ENCODE data around the gene CASP9.

CASP9 gene

DNA sequence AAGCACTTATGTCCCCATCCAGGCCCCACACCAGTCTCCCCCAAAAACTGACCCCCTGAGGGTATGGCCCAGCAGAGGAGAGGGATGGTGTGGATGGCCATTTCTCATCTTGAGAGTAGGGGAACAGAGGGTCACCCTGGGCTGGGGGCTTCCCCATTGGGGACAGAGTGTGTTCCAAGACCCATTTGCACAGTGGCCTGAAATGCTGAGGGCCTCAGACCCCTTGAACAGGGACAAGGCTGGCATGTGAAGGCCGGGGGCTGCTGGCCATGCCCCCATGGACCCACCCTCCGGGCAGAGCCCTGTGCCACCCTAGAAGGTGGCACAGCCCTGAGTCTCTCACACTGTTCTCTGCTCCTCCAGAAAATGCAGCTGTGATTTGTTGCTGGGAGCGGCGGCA is 77.8 kb downstream of the CASP9 start:
- TF ChIP-seq, protein P1, sequence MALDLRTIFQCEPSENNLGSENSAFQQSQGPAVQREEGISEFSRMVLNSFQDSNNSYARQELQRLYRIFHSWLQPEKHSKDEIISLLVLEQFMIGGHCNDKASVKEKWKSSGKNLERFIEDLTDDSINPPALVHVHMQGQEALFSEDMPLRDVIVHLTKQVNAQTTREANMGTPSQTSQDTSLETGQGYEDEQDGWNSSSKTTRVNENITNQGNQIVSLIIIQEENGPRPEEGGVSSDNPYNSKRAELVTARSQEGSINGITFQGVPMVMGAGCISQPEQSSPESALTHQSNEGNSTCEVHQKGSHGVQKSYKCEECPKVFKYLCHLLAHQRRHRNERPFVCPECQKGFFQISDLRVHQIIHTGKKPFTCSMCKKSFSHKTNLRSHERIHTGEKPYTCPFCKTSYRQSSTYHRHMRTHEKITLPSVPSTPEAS (tag by site-specific recombination; IDR thresholded peaks at IDR 0.05): no peak
- TF ChIP-seq, protein P2, sequence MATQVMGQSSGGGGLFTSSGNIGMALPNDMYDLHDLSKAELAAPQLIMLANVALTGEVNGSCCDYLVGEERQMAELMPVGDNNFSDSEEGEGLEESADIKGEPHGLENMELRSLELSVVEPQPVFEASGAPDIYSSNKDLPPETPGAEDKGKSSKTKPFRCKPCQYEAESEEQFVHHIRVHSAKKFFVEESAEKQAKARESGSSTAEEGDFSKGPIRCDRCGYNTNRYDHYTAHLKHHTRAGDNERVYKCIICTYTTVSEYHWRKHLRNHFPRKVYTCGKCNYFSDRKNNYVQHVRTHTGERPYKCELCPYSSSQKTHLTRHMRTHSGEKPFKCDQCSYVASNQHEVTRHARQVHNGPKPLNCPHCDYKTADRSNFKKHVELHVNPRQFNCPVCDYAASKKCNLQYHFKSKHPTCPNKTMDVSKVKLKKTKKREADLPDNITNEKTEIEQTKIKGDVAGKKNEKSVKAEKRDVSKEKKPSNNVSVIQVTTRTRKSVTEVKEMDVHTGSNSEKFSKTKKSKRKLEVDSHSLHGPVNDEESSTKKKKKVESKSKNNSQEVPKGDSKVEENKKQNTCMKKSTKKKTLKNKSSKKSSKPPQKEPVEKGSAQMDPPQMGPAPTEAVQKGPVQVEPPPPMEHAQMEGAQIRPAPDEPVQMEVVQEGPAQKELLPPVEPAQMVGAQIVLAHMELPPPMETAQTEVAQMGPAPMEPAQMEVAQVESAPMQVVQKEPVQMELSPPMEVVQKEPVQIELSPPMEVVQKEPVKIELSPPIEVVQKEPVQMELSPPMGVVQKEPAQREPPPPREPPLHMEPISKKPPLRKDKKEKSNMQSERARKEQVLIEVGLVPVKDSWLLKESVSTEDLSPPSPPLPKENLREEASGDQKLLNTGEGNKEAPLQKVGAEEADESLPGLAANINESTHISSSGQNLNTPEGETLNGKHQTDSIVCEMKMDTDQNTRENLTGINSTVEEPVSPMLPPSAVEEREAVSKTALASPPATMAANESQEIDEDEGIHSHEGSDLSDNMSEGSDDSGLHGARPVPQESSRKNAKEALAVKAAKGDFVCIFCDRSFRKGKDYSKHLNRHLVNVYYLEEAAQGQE (tag by site-specific recombination; IDR thresholded peaks at IDR 0.05): no peak
- TF ChIP-seq ZNF433 (tag by site-specific recombination; IDR thresholded peaks at IDR 0.05; ENCODE audit: low read depth): no peak
- no peak for TF ChIP-seq KLF1 (tag by site-specific recombination; IDR thresholded peaks at IDR 0.05)
- no peak for TF ChIP-seq SALL2 (tag by site-specific recombination; IDR thresholded peaks at IDR 0.05; ENCODE audit: borderline replicate concordance)
- TF ChIP-seq ZEB2 (tag by site-specific recombination; IDR thresholded peaks at IDR 0.05): no peak
- TF ChIP-seq, protein P3, sequence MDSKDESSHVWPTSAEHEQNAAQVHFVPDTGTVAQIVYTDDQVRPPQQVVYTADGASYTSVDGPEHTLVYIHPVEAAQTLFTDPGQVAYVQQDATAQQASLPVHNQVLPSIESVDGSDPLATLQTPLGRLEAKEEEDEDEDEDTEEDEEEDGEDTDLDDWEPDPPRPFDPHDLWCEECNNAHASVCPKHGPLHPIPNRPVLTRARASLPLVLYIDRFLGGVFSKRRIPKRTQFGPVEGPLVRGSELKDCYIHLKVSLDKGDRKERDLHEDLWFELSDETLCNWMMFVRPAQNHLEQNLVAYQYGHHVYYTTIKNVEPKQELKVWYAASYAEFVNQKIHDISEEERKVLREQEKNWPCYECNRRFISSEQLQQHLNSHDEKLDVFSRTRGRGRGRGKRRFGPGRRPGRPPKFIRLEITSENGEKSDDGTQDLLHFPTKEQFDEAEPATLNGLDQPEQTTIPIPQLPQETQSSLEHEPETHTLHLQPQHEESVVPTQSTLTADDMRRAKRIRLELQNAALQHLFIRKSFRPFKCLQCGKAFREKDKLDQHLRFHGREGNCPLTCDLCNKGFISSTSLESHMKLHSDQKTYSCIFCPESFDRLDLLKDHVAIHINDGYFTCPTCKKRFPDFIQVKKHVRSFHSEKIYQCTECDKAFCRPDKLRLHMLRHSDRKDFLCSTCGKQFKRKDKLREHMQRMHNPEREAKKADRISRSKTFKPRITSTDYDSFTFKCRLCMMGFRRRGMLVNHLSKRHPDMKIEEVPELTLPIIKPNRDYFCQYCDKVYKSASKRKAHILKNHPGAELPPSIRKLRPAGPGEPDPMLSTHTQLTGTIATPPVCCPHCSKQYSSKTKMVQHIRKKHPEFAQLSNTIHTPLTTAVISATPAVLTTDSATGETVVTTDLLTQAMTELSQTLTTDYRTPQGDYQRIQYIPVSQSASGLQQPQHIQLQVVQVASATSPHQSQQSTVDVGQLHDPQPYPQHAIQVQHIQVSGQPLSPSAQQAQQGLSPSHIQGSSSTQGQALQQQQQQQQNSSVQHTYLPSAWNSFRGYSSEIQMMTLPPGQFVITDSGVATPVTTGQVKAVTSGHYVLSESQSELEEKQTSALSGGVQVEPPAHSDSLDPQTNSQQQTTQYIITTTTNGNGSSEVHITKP (tag by site-specific recombination; IDR thresholded peaks at IDR 0.05): no peak
- no peak for TF ChIP-seq ZBTB1 (tag by site-specific recombination; IDR thresholded peaks at IDR 0.05)
- TF ChIP-seq ZNF10 (tag by site-specific recombination; IDR thresholded peaks at IDR 0.05): no peak
- TF ChIP-seq, protein P4, sequence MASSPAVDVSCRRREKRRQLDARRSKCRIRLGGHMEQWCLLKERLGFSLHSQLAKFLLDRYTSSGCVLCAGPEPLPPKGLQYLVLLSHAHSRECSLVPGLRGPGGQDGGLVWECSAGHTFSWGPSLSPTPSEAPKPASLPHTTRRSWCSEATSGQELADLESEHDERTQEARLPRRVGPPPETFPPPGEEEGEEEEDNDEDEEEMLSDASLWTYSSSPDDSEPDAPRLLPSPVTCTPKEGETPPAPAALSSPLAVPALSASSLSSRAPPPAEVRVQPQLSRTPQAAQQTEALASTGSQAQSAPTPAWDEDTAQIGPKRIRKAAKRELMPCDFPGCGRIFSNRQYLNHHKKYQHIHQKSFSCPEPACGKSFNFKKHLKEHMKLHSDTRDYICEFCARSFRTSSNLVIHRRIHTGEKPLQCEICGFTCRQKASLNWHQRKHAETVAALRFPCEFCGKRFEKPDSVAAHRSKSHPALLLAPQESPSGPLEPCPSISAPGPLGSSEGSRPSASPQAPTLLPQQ (tag by site-specific recombination; IDR thresholded peaks at IDR 0.05): no peak
- no peak for TF ChIP-seq ZNF391 (tag by site-specific recombination; IDR thresholded peaks at IDR 0.05; ENCODE audit: borderline replicate concordance, low read depth)
- TF ChIP-seq ZNF623 (tag by site-specific recombination; IDR thresholded peaks at IDR 0.05): no peak
- TF ChIP-seq ZFP41 (tag by site-specific recombination; IDR thresholded peaks at IDR 0.05; ENCODE audit: borderline replicate concordance): no peak
- TF ChIP-seq, protein P5, sequence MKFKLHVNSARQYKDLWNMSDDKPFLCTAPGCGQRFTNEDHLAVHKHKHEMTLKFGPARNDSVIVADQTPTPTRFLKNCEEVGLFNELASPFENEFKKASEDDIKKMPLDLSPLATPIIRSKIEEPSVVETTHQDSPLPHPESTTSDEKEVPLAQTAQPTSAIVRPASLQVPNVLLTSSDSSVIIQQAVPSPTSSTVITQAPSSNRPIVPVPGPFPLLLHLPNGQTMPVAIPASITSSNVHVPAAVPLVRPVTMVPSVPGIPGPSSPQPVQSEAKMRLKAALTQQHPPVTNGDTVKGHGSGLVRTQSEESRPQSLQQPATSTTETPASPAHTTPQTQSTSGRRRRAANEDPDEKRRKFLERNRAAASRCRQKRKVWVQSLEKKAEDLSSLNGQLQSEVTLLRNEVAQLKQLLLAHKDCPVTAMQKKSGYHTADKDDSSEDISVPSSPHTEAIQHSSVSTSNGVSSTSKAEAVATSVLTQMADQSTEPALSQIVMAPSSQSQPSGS (tag by site-specific recombination; IDR thresholded peaks at IDR 0.05; ENCODE audit: low read depth): no peak
- no peaks in the 10 kb centered on the region for H3K36me3 ChIP-seq (ENCODE audit: control insufficient read depth in 2 of 2, insufficient read depth in 1 of 2, low read length in 2 of 2)
- no peaks in the 10 kb centered on the region for H3K9me3 ChIP-seq (ENCODE audit: control insufficient read depth, insufficient read depth, low read depth, low read length)
- H3K4me1 ChIP-seq (ENCODE audit: control insufficient read depth, insufficient read depth, low read length): no peaks in the 10 kb centered on the region
- ChIA-PET CTCF (interaction anchor here (0.5 to 0.6 kb wide), 2 partner anchors 103 to 251 kb away, joined by 3 to 4 read pairs; no protein-coding TSS in a partner anchor), POLR2A (no interaction called here)
- no peak overlapping the region for H3K27ac ChIP-seq (ENCODE audit: extremely low read depth, low read depth, low read length)
- no peak overlapping the region for H3K4me3 ChIP-seq (ENCODE audit: low read depth, low read length)
